ENCODE data around the gene TTYH3.
A peak's percentile ranks its signal among the peaks of the same experiment; 100 is the strongest.

The TTYH3 gene

DNA sequence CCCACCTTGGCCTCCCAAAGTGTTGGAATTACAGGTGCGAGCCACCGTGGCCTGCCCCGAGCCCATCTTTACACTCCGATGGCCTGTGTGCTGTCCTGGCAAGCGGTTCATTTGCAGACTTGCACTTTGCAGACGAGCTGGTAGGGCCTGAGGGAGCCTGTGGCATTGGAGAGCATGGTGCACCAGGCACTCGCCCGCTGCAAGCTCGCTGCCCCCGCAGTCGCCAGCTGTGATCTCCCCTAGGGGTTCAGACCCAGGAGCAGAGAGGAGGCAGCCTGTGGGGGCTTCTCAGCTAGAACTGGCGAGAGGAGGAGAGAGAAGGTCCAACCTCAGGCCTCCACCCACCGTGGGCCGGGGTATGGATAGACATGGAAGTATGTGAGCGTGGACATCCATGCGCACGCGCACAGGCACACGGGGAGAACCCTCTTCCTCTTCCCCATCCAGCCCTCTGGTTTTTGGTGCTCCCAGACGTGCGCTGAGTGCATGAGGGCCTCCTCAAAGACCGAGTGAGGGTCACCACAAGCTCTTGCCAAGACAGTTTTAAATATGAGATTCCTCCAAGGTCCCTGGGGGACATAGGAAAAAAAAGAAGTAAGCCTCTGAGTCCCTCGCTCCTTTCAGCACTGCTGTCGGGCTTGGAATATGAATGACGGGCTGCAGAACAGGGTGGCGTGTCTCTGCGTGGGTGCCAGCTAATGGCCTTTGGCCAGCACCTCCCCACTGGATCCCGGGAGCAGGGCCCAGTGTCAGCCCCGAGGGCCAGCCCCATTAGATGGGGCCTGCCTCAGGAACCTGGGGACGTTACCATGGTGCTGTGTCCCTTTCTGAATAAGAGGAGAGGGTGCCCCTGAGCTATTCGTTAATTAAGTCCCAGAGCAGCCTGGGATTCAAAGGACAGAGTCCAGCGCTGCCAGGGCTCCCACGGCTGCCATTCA lies 15.1 kb upstream of the TTYH3 start:
- Histone ChIP-seq H3K27ac (ENCODE audit: insufficient read depth, low read depth, low read length, poor library complexity, severe bottlenecking) (no peak overlapping the region), H3K9me3 (ENCODE audit: control insufficient read depth, low read length) (no peaks in the 10 kb centered on the region), H3K27me3 (ENCODE audit: control insufficient read depth, insufficient read depth, low read length, poor library complexity, severe bottlenecking) (no peaks in the 10 kb centered on the region), H3K36me3 (ENCODE audit: control insufficient read depth, insufficient read depth, low read length) (no peaks in the 10 kb centered on the region), H3K4me1 (ENCODE audit: control insufficient read depth, insufficient read depth, low read length) (peaks cover 33% of the 10 kb centered on the region), H3K4me3 (ENCODE audit: insufficient read depth, low read depth, low read length) (no peak overlapping the region)
- 80 to 82% methylated on average over 33 of the region's 33 CpGs for WGBS, 2 experiments

DNA sequence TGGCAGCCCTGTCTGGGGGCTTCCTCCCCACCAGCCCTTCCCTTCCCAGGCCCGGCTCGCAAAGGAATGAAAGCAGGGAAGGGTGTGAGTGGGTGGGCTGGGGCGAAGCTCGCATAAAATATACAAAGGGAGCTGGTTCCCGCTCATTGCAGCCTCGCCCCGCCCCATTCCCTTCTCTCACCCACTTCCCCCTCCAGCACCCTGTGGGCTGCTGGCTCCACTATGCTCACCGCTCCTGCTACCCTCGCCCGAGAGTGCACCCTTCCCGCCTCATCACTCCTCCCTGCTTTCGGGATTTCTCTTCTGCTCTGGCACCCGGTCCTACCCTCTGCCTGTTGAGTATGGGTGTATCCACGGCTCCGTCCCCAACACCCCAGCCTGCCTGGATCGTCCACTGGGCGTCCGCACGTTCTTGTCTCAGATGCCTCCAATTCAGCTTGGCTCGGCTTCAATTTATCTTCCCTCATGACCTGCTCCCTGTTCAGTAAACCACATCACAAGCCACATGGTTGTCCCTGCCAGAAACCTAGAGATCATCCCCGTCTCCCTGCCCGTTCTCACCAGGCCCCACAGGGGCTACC lies 14.4 kb upstream of the TTYH3 start:
- no peaks in the 10 kb centered on the region for H3K27me3 ChIP-seq (ENCODE audit: control insufficient read depth, insufficient read depth, low read length, poor library complexity, severe bottlenecking)
- H3K4me1 ChIP-seq (ENCODE audit: control insufficient read depth, insufficient read depth, low read length): peaks cover 39% of the 10 kb centered on the region
- H3K36me3 ChIP-seq (ENCODE audit: control insufficient read depth, insufficient read depth, low read length): no peaks in the 10 kb centered on the region
- 64 to 69% methylated on average over 20 of the region's 22 CpGs for WGBS, 2 experiments
- H3K4me3 ChIP-seq (ENCODE audit: insufficient read depth, low read depth, low read length): no peak overlapping the region
- H3K9me3 ChIP-seq (ENCODE audit: control insufficient read depth, low read length): no peaks in the 10 kb centered on the region
- H3K27ac ChIP-seq (ENCODE audit: insufficient read depth, low read depth, low read length, poor library complexity, severe bottlenecking): no peak overlapping the region

GRCh38 chr7:2619116-2619515 lies 12.7 kb upstream of the TTYH3 start:
- no peak overlapping the region for H3K4me3 ChIP-seq (ENCODE audit: insufficient read depth, low read depth, low read length)
- H3K36me3 ChIP-seq (ENCODE audit: control insufficient read depth, insufficient read depth, low read length): no peaks in the 10 kb centered on the region
- no peaks in the 10 kb centered on the region for H3K9me3 ChIP-seq (ENCODE audit: control insufficient read depth, low read length)
- no peaks in the 10 kb centered on the region for H3K27me3 ChIP-seq (ENCODE audit: control insufficient read depth, insufficient read depth, low read length, poor library complexity, severe bottlenecking)
- H3K27ac ChIP-seq (ENCODE audit: insufficient read depth, low read depth, low read length, poor library complexity, severe bottlenecking): no peak overlapping the region
- 92 to 94% methylated on average over 9 of the region's 9 CpGs for WGBS, 2 experiments
- peaks cover 52% of the 10 kb centered on the region for H3K4me1 ChIP-seq (ENCODE audit: control insufficient read depth, insufficient read depth, low read length)

DNA sequence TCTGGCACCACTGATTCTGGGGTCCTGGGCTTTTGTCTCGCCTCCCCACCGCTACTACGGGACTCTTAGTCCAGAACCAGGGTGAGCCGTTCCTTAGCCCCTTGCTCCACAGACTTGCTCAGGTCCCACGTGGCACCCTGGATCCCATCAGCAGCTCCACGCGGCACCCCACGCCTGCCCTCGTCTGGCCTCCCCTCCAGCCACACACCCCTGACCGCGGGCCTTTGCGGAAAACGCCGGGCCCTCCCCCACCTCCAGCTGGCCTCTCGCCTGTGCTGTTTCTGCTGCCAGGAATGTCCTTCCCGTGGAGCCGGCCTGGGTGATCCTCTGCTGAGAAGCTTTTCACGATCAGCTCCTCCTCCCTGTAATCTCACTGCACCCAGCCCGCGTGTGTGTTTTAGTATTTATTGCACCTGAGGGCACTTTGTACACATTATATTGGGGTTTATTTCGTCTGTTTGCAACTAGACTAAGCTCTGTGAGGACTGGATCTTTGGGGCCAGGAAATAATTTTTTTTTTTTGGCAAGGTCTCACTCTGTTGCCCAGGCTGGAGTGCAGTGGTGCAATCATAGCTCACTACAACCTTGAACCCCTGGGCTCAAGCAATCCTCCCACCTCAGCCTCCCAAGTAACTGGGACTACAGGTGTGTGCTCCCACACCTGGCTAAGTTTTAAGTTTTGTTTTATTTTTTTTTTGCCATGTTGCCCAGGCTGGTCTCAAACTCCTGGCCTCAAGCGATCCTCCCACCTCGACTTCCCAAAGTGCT lies 10.5 kb upstream of the TTYH3 start:
- H3K4me1 ChIP-seq (ENCODE audit: control insufficient read depth, insufficient read depth, low read length): peaks cover 52% of the 10 kb centered on the region
- WGBS, 2 experiments: 41 to 44% methylated on average over 23 of the region's 23 CpGs
- H3K9me3 ChIP-seq (ENCODE audit: control insufficient read depth, low read length): no peaks in the 10 kb centered on the region
- no peak overlapping the region for H3K4me3 ChIP-seq (ENCODE audit: insufficient read depth, low read depth, low read length)
- H3K36me3 ChIP-seq (ENCODE audit: control insufficient read depth, insufficient read depth, low read length): no peaks in the 10 kb centered on the region
- H3K27me3 ChIP-seq (ENCODE audit: control insufficient read depth, insufficient read depth, low read length, poor library complexity, severe bottlenecking): no peaks in the 10 kb centered on the region
- no peak overlapping the region for H3K27ac ChIP-seq (ENCODE audit: insufficient read depth, low read depth, low read length, poor library complexity, severe bottlenecking)

DNA sequence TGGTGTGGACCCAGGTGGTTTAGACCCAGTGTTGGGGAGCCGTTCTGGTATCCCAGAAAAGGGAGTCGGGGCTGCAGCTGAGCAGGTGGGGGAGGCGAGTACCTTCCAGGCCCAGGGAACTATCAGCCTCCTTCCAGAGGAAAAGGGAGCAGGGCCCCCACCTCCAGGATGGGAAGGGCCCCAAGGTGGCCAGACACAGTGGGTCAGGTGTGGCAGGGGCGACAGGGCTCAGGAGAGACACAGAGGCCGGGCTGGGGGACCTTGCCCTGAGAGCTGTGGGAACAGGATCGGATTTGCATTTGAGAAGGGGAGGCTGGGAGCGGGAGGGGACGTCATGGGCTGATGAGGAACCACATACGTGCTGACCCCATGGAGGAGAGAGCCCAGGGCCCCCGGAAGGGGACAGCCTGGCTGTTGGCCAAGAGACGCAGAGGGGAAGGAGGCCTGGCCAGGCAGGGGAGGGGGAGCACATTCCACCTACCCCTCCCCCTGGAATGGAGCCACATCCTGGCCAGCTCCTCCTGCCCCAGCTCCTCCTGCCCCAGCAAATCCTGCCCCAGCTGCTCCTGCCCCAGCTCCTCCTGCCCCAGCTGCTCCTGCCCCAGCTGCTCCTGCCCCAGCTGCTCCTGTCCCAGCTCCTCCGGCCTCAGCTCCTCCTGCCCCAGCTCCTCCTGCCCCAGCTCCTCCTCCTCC lies 9.7 kb upstream of the TTYH3 start:
- WGBS, 2 experiments: 41 to 42% methylated on average over 12 of the region's 12 CpGs
- no peaks in the 10 kb centered on the region for H3K36me3 ChIP-seq (ENCODE audit: control insufficient read depth, insufficient read depth, low read length)
- peak overlapping the region; percentile 6 for H3K27ac ChIP-seq (ENCODE audit: insufficient read depth, low read depth, low read length, poor library complexity, severe bottlenecking)
- peaks cover 45% of the 10 kb centered on the region for H3K4me1 ChIP-seq (ENCODE audit: control insufficient read depth, insufficient read depth, low read length)
- no peaks in the 10 kb centered on the region for H3K27me3 ChIP-seq (ENCODE audit: control insufficient read depth, insufficient read depth, low read length, poor library complexity, severe bottlenecking)
- H3K9me3 ChIP-seq (ENCODE audit: control insufficient read depth, low read length): no peaks in the 10 kb centered on the region
- H3K4me3 ChIP-seq (ENCODE audit: insufficient read depth, low read depth, low read length): no peak overlapping the region

- peaks cover 35% of the 10 kb centered on the region for H3K4me1 ChIP-seq (ENCODE audit: control insufficient read depth, insufficient read depth, low read length)
- H3K27ac ChIP-seq (ENCODE audit: insufficient read depth, low read depth, low read length, poor library complexity, severe bottlenecking): no peak overlapping the region
- H3K27me3 ChIP-seq (ENCODE audit: control insufficient read depth, insufficient read depth, low read length, poor library complexity, severe bottlenecking): no peaks in the 10 kb centered on the region
- no peaks in the 10 kb centered on the region for H3K9me3 ChIP-seq (ENCODE audit: control insufficient read depth, low read length)
- no peaks in the 10 kb centered on the region for H3K36me3 ChIP-seq (ENCODE audit: control insufficient read depth, insufficient read depth, low read length)
- WGBS, 2 experiments: 86% methylated on average over 17 to 19 of the region's 19 CpGs
- no peak overlapping the region for H3K4me3 ChIP-seq (ENCODE audit: insufficient read depth, low read depth, low read length)
Observed at GRCh38 chr7:2622869-2623697, 8.7 kb upstream of the TTYH3 start.

DNA sequence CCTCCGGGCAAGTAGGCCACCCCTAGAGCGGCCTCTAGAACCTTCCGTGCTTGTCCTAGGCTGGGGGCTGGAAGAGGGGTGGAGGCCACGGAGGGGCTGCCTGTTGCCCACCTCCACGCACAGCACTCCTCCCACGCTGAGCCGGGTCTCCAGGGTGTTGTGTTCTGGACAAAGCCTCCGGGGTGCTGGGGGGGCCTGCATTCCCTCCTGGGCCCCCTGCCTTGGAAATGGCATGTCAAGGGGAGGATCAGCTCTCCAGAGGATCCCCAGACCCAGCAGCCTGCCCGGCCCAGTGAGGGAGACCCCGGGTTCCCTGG lies 8.1 kb upstream of the TTYH3 start:
- WGBS, 2 experiments: 89 to 91% methylated on average over 10 of the region's 10 CpGs

GRCh38 chr7:2624293-2624886 lies 7.4 kb upstream of the TTYH3 start:
- no peak overlapping the region for H3K4me3 ChIP-seq (ENCODE audit: insufficient read depth, low read depth, low read length)
- no peaks in the 10 kb centered on the region for H3K36me3 ChIP-seq (ENCODE audit: control insufficient read depth, insufficient read depth, low read length)
- 87 to 88% methylated on average over 18 of the region's 18 CpGs for WGBS, 2 experiments
- H3K27ac ChIP-seq (ENCODE audit: insufficient read depth, low read depth, low read length, poor library complexity, severe bottlenecking): no peak overlapping the region
- H3K4me1 ChIP-seq (ENCODE audit: control insufficient read depth, insufficient read depth, low read length): peaks cover 29% of the 10 kb centered on the region
- no peaks in the 10 kb centered on the region for H3K27me3 ChIP-seq (ENCODE audit: control insufficient read depth, insufficient read depth, low read length, poor library complexity, severe bottlenecking)
- no peaks in the 10 kb centered on the region for H3K9me3 ChIP-seq (ENCODE audit: control insufficient read depth, low read length)

More for the DNA sequence above, 8.1 kb upstream of the TTYH3 start:
- H3K4me1 ChIP-seq (ENCODE audit: control insufficient read depth, insufficient read depth, low read length): peaks cover 29% of the 10 kb centered on the region
- no peak overlapping the region for H3K27ac ChIP-seq (ENCODE audit: insufficient read depth, low read depth, low read length, poor library complexity, severe bottlenecking)
- H3K27me3 ChIP-seq (ENCODE audit: control insufficient read depth, insufficient read depth, low read length, poor library complexity, severe bottlenecking): no peaks in the 10 kb centered on the region
- no peaks in the 10 kb centered on the region for H3K9me3 ChIP-seq (ENCODE audit: control insufficient read depth, low read length)
- no peaks in the 10 kb centered on the region for H3K36me3 ChIP-seq (ENCODE audit: control insufficient read depth, insufficient read depth, low read length)
- no peak overlapping the region for H3K4me3 ChIP-seq (ENCODE audit: insufficient read depth, low read depth, low read length)

DNA sequence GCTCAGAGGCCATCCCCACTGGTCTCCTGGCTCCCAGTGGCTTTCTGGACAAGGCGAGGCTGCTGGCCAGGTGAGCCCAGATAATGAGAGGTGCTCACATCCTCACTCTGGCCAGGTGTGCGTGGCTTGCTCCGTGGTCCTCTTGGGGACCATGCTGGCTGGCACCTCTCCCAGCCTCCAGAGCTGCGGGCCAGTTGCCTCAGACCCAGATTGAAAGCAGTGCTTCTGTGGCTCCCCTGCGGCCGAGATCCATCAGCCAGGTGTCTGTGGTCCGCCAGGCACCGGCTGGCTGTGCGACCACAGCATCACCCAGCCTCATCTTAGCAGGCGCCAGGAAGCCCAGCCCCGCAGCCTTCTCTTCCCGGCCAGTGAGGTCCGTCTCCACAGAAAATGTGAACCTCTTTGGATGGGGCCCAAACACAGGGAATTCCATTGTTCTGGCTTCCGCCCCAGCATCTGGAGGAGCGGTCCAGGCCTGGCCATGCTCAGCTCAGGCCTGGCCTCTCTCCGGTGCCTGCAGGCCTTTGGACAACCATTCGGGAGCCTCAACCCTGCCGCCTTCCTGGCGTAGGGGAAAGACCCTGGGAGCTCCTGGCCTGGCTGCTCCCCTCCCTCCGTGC lies 5.2 kb upstream of the TTYH3 start:
- Histone ChIP-seq H3K4me1 (ENCODE audit: control insufficient read depth, insufficient read depth, low read length) (peaks cover 20% of the 10 kb centered on the region), H3K36me3 (ENCODE audit: control insufficient read depth, insufficient read depth, low read length) (no peaks in the 10 kb centered on the region), H3K27ac (ENCODE audit: insufficient read depth, low read depth, low read length, poor library complexity, severe bottlenecking) (no peak overlapping the region), H3K27me3 (ENCODE audit: control insufficient read depth, insufficient read depth, low read length, poor library complexity, severe bottlenecking) (no peaks in the 10 kb centered on the region), H3K9me3 (ENCODE audit: control insufficient read depth, low read length) (no peaks in the 10 kb centered on the region), H3K4me3 (ENCODE audit: insufficient read depth, low read depth, low read length) (no peak overlapping the region)
- 90 to 91% methylated on average over 20 of the region's 20 CpGs for WGBS, 2 experiments

All from ectodermal cell (in vitro differentiated cells).